ENCODE measurements around the gene ZBTB24. TPM values are rescaled to one million over a fixed set of nuclear protein-coding genes. Genes with fewer than 3 reads are reported as not detected.

The ZBTB24 gene
- total RNA-seq, 1 donor, result 10.4 TPM

DNA sequence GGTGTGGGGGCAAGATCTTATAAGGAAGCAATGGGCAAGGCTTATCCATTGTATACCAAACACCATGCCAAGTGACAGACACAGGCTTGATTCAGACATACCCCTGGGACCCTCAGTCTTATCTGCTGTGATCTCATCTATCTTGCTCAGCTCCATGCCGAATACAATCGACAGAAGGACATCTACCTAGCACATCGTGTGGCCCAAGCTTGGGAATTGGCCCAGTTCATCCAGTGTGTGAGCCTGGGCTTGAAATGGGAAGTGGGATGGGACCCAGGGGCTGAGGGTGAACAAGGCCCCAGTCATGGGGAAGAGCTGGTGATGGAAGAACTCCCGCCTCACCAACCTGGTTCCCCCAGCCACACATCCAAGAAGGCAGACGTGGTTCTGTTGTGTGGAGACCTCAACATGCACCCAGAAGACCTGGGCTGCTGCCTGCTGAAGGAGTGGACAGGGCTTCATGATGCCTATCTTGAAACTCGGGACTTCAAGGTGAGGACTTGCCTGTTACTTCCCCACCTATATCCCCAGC lies 40.6 kb downstream of the ZBTB24 start:
- DNase-seq (ENCODE audit: low read depth), result no peak
- H3K4me3 ChIP-seq (ENCODE audit: low read depth, low read length), result no peak overlapping the region
- TF ChIP-seq, protein P1, sequence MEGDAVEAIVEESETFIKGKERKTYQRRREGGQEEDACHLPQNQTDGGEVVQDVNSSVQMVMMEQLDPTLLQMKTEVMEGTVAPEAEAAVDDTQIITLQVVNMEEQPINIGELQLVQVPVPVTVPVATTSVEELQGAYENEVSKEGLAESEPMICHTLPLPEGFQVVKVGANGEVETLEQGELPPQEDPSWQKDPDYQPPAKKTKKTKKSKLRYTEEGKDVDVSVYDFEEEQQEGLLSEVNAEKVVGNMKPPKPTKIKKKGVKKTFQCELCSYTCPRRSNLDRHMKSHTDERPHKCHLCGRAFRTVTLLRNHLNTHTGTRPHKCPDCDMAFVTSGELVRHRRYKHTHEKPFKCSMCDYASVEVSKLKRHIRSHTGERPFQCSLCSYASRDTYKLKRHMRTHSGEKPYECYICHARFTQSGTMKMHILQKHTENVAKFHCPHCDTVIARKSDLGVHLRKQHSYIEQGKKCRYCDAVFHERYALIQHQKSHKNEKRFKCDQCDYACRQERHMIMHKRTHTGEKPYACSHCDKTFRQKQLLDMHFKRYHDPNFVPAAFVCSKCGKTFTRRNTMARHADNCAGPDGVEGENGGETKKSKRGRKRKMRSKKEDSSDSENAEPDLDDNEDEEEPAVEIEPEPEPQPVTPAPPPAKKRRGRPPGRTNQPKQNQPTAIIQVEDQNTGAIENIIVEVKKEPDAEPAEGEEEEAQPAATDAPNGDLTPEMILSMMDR (IDR thresholded peaks at IDR 0.05; ENCODE audit: insufficient read depth, low read depth, low read length), result no peak

DNA sequence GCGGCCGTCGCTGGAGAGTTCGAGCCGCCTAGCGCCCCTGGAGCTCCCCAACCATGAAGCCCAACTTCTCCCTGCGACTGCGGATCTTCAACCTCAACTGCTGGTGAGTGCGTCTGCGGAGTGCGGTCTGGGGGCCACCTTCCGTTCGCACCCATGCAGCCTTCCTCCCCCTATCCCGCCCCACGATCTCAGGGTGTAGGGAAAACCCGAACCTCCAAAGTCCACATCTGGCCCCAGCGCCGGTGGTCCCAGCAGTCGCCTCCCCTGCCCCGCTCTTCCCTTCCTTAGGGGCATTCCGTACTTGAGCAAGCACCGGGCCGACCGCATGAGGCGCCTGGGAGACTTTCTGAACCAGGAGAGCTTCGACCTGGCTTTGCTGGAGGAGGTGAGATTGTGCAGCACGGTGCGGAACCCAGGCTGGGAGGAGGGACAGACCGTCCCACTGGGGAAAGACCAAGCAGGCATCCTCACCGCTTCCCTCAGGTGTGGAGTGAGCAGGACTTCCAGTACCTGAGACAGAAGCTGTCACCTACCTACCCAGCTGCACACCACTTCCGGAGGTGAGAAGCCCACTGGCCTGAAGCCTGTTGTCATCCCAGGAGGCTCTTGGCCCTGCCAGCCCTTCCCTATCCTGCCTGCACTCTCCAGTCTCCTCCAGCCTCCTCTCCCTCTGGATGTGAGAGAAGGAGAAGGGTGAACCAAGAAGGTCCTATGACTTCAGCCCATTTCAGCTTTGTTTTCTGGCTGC lies 41.8 kb downstream of the ZBTB24 start:
- TF ChIP-seq, protein P1 (IDR thresholded peaks at IDR 0.05; ENCODE audit: insufficient read depth, low read depth, low read length), result no peak
- H3K4me3 ChIP-seq (ENCODE audit: low read depth, low read length), result peak overlapping the region; percentile 76
- DNase-seq (ENCODE audit: low read depth), result peak; percentile 47

DNA sequence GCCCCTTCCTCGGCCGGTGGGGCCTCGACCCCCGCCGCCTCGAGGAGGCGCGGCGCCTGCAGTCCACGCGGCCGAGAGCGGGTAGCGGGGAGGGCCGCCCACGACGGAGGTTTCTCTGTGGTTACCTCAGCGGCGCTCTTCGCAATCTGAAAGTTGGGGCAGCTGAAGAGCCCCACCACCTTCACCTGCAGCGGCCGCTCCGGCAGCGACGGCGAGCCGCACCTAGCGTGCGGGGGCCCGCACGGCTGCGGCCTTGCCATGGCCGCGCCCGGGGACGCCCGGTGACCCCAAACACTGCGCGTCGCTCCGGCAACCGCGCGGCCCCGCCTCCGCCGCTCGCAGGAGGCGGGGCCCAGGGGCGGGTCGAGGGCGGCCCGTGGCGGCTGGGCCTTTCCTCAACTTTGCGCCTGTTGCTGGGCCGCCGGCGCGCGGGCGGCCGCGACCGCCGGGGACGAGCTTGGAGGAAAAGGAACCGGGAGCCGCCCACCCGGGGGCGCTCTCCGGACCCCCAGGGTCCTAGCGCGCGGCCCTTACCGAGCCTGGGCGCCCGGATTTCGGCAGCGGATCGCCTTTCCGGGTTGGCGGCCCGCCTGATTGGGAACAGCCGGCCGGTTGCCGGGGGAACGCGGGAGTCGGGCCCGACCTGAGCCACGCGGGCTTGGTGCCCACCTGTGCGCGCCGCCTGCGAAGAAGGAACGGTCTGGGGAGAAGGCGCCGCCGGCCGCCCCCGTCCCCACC lies 42.5 kb downstream of the ZBTB24 start, which contains the start of the genes PPIL6 and SMPD2:
Gene PPIL6, minus strand, starts transcription at position 298 of the 738 bp plus-strand sequence. Its CDS starts 38 bp downstream, at position 260.
Gene SMPD2, plus strand, starts transcription at position 394 of the 738 bp plus-strand sequence. CDS start 398 bp downstream, outside the sequence.
- peak within 1 kb of the TSS; percentile 76 for H3K4me3 ChIP-seq (ENCODE audit: low read depth, low read length)
- peak; percentile 92 for DNase-seq (ENCODE audit: low read depth)
- TF ChIP-seq, protein P1 (IDR thresholded peaks at IDR 0.05; ENCODE audit: insufficient read depth, low read depth, low read length), result peak; percentile 35

DNA sequence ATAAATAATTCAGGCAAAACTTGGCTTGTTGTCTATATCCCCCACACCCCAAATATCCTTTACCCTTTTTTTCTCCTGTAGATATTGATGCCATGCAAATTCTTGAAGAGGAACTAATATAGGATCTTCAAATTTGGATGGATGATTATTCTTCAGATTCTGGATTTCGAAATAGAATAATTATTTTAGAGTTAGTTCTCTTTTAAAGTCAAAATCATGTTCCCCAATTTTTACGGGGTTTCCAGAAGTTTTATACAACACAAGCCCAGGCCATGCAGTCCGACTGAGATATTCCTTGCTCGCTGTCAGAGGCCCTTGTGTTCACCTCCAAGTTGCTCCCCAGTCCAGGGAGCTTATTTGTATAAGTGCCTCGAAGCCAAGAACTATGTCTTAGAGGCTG lies 47.0 kb downstream of the ZBTB24 start:
- H3K4me3 ChIP-seq (ENCODE audit: low read depth, low read length), result no peak overlapping the region
- TF ChIP-seq, protein P1 (IDR thresholded peaks at IDR 0.05; ENCODE audit: insufficient read depth, low read depth, low read length), result no peak
- no peak for DNase-seq (ENCODE audit: low read depth)

DNA sequence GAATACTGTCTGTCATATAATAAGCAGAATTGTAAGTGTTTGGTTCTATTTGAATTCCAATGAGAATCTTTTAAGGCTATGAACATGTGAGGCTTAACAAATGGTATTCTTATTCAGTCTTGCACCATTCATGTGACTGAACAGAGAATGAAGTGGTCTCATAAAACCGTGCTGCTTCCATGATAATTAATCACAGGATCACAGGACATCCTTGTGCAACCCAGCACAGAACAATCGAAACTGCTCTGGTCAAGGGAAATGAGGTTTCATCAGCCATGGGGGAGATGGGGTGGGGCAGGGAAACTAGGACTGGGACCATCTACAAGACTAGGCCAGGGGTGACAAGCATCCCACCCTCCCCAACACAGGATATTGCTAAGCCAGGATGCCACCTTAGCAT lies 48.6 kb downstream of the ZBTB24 start:
- TF ChIP-seq, protein P1 (IDR thresholded peaks at IDR 0.05; ENCODE audit: insufficient read depth, low read depth, low read length), result no peak
- no peak overlapping the region for H3K4me3 ChIP-seq (ENCODE audit: low read depth, low read length)
- peak; percentile 81 for DNase-seq (ENCODE audit: low read depth)

DNA sequence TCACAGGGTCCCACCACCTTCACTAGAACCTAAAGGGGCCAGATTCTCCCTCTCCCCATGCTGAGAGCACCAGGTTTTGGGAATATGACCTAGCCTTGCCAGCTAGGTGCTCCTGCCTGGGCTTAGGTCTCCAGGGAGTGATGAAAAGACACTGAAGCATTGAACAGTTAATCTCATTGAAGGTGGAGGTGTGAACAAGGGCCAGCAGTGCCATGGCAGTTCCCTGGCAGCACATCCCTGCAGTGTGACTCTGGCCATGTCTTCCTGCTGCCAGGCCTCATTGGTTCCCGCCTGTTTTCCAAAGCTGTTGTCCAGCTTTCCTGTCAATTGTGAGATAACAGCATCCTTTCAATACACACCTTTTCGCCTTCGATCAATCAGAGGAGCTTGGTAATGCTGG lies 53.5 kb downstream of the ZBTB24 start:
- no peak overlapping the region for H3K4me3 ChIP-seq (ENCODE audit: low read depth, low read length)
- no peak for DNase-seq (ENCODE audit: low read depth)
- TF ChIP-seq, protein P1 (IDR thresholded peaks at IDR 0.05; ENCODE audit: insufficient read depth, low read depth, low read length), result no peak

Measured in fibroblast of villous mesenchyme (primary cell).